OCI-LY7 (cell line): ENCODE data around the gene ADM5. TPM values are rescaled to one million over a fixed set of nuclear protein-coding genes. Genes with fewer than 3 reads are reported as not detected.

Experiments
- BruUV-seq: library from RNA; stranded (reverse); fragments of 400-500 nt; replicated peaks from 2 replicates; lab custom pipeline; 2021; lab: Mats Ljungman, UMichigan
- CTCF ChIA-PET: fragments of 300-600 bp; sonication (Branson Sonifier 250); formaldehyde crosslinking; loops from one replicate; lab custom pipeline; 2022; ENCODE audit warnings: antibody characterized with exemption; ENCODE audit not compliant: unreplicated experiment; lab: Charles Lee
- POLR2A ChIA-PET: fragments of 300-600 bp; sonication (Branson Sonifier 250); formaldehyde crosslinking; loops from one replicate; lab custom pipeline; 2022; ENCODE audit warnings: antibody characterized with exemption; lab: Charles Lee
- DNase-seq: peaks from one replicate; pipeline ENCODE4 v3.0.0-alpha.2; 2015; ENCODE audit warnings: low spot score
- H2AFZ ChIP-seq: fragments of 200-600 bp; sonication (generic), shearing (Covaris generic); 2 replicates; pipeline ENCODE4 v1.6.1; 2014; ENCODE audit warnings: mild to moderate bottlenecking, antibody characterized with exemption, low read length, moderate library complexity
- H3K27ac ChIP-seq: fragments of 200-600 bp; sonication (generic); 2 replicates; pipeline ENCODE4 v1.5.1; 2014; ENCODE audit warnings: mixed run types, low read depth, mild to moderate bottlenecking, moderate library complexity, low read length, inconsistent platforms; ENCODE audit not compliant: poor library complexity, severe bottlenecking
- H3K36me3 ChIP-seq: fragments of 200-600 bp; sonication (generic); 2 replicates; pipeline ENCODE4 v1.6.1; 2014; ENCODE audit warnings: mild to moderate bottlenecking, antibody characterized with exemption, low read length, moderate library complexity, mixed read lengths; ENCODE audit not compliant: insufficient read depth
- H3K4me1 ChIP-seq: fragments of 200-600 bp; sonication (generic); 2 replicates; pipeline ENCODE4 v1.5.1; 2014; ENCODE audit warnings: mild to moderate bottlenecking, low read length; ENCODE audit not compliant: insufficient read depth, poor library complexity, severe bottlenecking
- H3K4me2 ChIP-seq: fragments of 200-600 bp; sonication (generic); 2 replicates; pipeline ENCODE4 v1.6.1; 2014; ENCODE audit warnings: mild to moderate bottlenecking, low read length
- H3K4me3 ChIP-seq: fragments of 200-600 bp; sonication (generic); 2 replicates; pipeline ENCODE4 v1.5.1; 2014; ENCODE audit warnings: mild to moderate bottlenecking, low read depth, low read length; ENCODE audit not compliant: poor library complexity, severe bottlenecking
- H3K79me2 ChIP-seq: fragments of 200-600 bp; sonication (generic); 2 replicates; pipeline ENCODE4 v1.6.1; 2016; ENCODE audit warnings: low read depth, mild to moderate bottlenecking, low read length, moderate library complexity, mixed read lengths; ENCODE audit not compliant: insufficient read depth
- H3K9me2 ChIP-seq: fragments of 200-600 bp; sonication (generic); 2 replicates; pipeline ENCODE4 v1.6.1; 2016; ENCODE audit warnings: mild to moderate bottlenecking, low read length, mixed read lengths; ENCODE audit not compliant: insufficient read depth
- H3K9me3 ChIP-seq: fragments of 200-600 bp; sonication (generic); 2 replicates; pipeline ENCODE4 v1.6.1; 2014; ENCODE audit warnings: mild to moderate bottlenecking, mixed run types, low read length, mixed read lengths
- H4K20me1 ChIP-seq: fragments of 200-600 bp; sonication (generic); 2 replicates; pipeline ENCODE4 v1.6.1; 2014; ENCODE audit warnings: mild to moderate bottlenecking, antibody characterized with exemption, low read length, moderate library complexity, mixed read lengths; ENCODE audit not compliant: insufficient read depth
- CTCF ChIP-seq: fragments of 200-600 bp; sonication (generic); conservative IDR thresholded peaks from 2 replicates; pipeline ENCODE4 v1.5.1; 2014; ENCODE audit warnings: mild to moderate bottlenecking, antibody characterized with exemption, low read length, moderate library complexity, mixed read lengths
- EZH2phosphoT487 ChIP-seq: fragments of 200-600 bp; sonication (generic); IDR thresholded peaks from 2 replicates; pipeline ENCODE4 v1.6.1; 2018; ENCODE audit warnings: low read depth, borderline replicate concordance, mild to moderate bottlenecking, mixed run types, antibody characterized with exemption, low read length, moderate library complexity, mixed read lengths
- intact Hi-C: fragments of 100-400 bp; cut with micrococcal nuclease; formaldehyde crosslinking; loops from one replicate; pipeline ENCODE4 v1.10.0; 2022; ENCODE audit not compliant: unreplicated experiment
- total RNA-seq, 2 experiments: library from RNA; depleted of rRNA in 1 of 2; stranded (reverse); fragments of >200 nt in 1 of 2; shearing (Covaris generic) in 1 of 2; gene quantifications; 2 replicates each; pipeline ENCODE4 v1.2.3, GENCODE V29; 2014 to 2022

The ADM5 gene
- total RNA-seq, 2 experiments from 2014 or later = 15.3 to 16.5 TPM

- Histone ChIP-seq H3K4me2 (peak within 1 kb of the TSS; percentile 99), H3K9me3 (no peaks in the 10 kb centered on the region), H3K4me1 (peaks cover 21% of the 10 kb centered on the region), H3K79me2 (peaks cover 28% of the 10 kb centered on the region), H3K36me3 (peaks cover 10% of the 10 kb centered on the region; the same call in 1 of the 2 replicates), H3K27ac (peak within 1 kb of the TSS; percentile 88), H2AFZ (peak within 1 kb of the TSS; percentile 75; the same call in 1 of the 2 replicates), H3K9me2 (no peaks in the 10 kb centered on the region), H3K4me3 (peak within 1 kb of the TSS; percentile 93), H4K20me1 (no peaks in the 10 kb centered on the region; the same call in 1 of the 2 replicates)
- intact Hi-C loops = loop anchor here (2.0 kb wide), 1 partner anchor 51 kb away; the partner anchor contains the start of gene PRR12
- ChIA-PET POLR2A (interaction anchor here (1.0 to 1.9 kb wide), 3 partner anchors 14 to 34 kb away, joined by 4 to 6 read pairs (median 5); partner anchors contain the start of genes BCL2L12 and IRF3), CTCF (interaction anchor here (0.6 kb wide), 1 partner anchor 30 kb away, joined by 3 read pairs; no protein-coding TSS in a partner anchor)
- no TSS peak for BruUV-seq
- TF ChIP-seq EZH2phosphoT487 (no peak), CTCF (no peak)
- DNase-seq = peak; percentile 100
Observed at GRCh38 chr19:49641688-49642491, 47.5 kb upstream of the ADM5 start, which contains the start of gene SCAF1. SCAF1 (plus strand) TSS chr19:49642209; CDS start chr19:49645027, 2,818 bp downstream.

GRCh38 chr19:49642492-49643035 is 46.8 kb upstream of the ADM5 start:
- no TSS peak for BruUV-seq
- ChIA-PET CTCF (no interaction called here), POLR2A (interaction anchor here (1.1 to 1.9 kb wide), 2 partner anchors 23 to 33 kb away, joined by 4 to 6 read pairs; partner anchors contain the start of genes BCL2L12 and IRF3)
- intact Hi-C loops = no loop called here
- Histone ChIP-seq H3K27ac (peak overlapping the region; percentile 73), H3K4me2 (peak overlapping the region; percentile 92), H4K20me1 (no peaks in the 10 kb centered on the region; the same call in 1 of the 2 replicates), H3K36me3 (peaks cover 17% of the 10 kb centered on the region; the same call in 1 of the 2 replicates), H2AFZ (peak overlapping the region; percentile 75; the same call in 1 of the 2 replicates), H3K79me2 (peaks cover 28% of the 10 kb centered on the region), H3K9me2 (no peaks in the 10 kb centered on the region), H3K4me1 (peaks cover 21% of the 10 kb centered on the region), H3K4me3 (peak overlapping the region; percentile 93), H3K9me3 (no peaks in the 10 kb centered on the region)
- DNase-seq = peak; percentile 57
- TF ChIP-seq CTCF (peak; percentile 52), EZH2phosphoT487 (no peak)
